Neural progenitor cell (in vitro differentiated cells): ENCODE measurements around the gene DDX10. TPM values are rescaled to one million over a fixed set of nuclear protein-coding genes. Genes with fewer than 3 reads are reported as not detected.

ENCODE experiments used
- DNase-seq: peaks from one replicate; pipeline ENCODE4 v3.0.0-alpha.2; 2016; ENCODE audit warnings: low spot score
- H2AFZ ChIP-seq: fragments of 200-600 bp; sonication (generic); replicated peaks from 2 replicates; pipeline ENCODE4 v1.6.1; 2016; ENCODE audit warnings: antibody characterized with exemption
- H3F3A ChIP-seq: fragments of 200-600 bp; sonication (generic); 2 replicates; pipeline ENCODE4 v1.6.1; 2016; ENCODE audit warnings: antibody characterized with exemption, low read depth
- H3K27ac ChIP-seq: fragments of 200-600 bp; sonication (generic); 2 replicates; pipeline ENCODE4 v1.5.1; 2016; ENCODE audit warnings: mild to moderate bottlenecking
- H3K27me3 ChIP-seq: fragments of 200-600 bp; sonication (generic); 2 replicates; pipeline ENCODE4 v1.6.1; 2016; ENCODE audit warnings: mild to moderate bottlenecking, moderate library complexity
- H3K36me3 ChIP-seq: fragments of 200-600 bp; sonication (generic); 2 replicates; pipeline ENCODE4 v1.5.1; 2016
- H3K4me1 ChIP-seq: fragments of 200-600 bp; sonication (generic); 2 replicates; pipeline ENCODE4 v1.6.1; 2016; ENCODE audit warnings: mixed run types
- H3K4me2 ChIP-seq: fragments of 200-600 bp; sonication (generic); 2 replicates; pipeline ENCODE4 v1.6.1; 2016
- H3K4me3 ChIP-seq: fragments of 200-600 bp; sonication (generic); 2 replicates; pipeline ENCODE4 v1.5.1; 2016
- H3K79me2 ChIP-seq: fragments of 200-600 bp; sonication (generic); 2 replicates; pipeline ENCODE4 v1.6.1; 2016; ENCODE audit warnings: low read depth
- H3K9ac ChIP-seq: fragments of 200-600 bp; sonication (generic); 2 replicates; pipeline ENCODE4 v1.6.1; 2016
- H3K9me3 ChIP-seq: fragments of 200-600 bp; sonication (generic); 2 replicates; pipeline ENCODE4 v1.5.1; 2016; ENCODE audit warnings: low read depth
- H4K20me1 ChIP-seq: fragments of 200-600 bp; sonication (generic); 2 replicates; pipeline ENCODE4 v1.6.1; 2016; ENCODE audit warnings: low read depth
- H3K27ac Mint-ChIP-seq: 3 replicates; pipeline ENCODE4 v1.8.0; 2021; ENCODE audit warnings: mixed read lengths
- H3K27me3 Mint-ChIP-seq: 2 replicates; pipeline ENCODE4 v1.8.0; 2022; ENCODE audit warnings: low read depth, mild to moderate bottlenecking, inconsistent platforms, moderate library complexity, mixed read lengths; ENCODE audit not compliant: insufficient read depth
- H3K36me3 Mint-ChIP-seq: 3 replicates; pipeline ENCODE4 v1.8.0; 2021; ENCODE audit warnings: mixed read lengths
- H3K4me1 Mint-ChIP-seq: 3 replicates; pipeline ENCODE4 v1.8.0; 2021; ENCODE audit warnings: mixed read lengths
- H3K4me3 Mint-ChIP-seq: 3 replicates; pipeline ENCODE4 v1.8.0; 2021; ENCODE audit warnings: mild to moderate bottlenecking, moderate library complexity, mixed read lengths
- H3K9me3 Mint-ChIP-seq: 3 replicates; pipeline ENCODE4 v1.8.0; 2020; ENCODE audit warnings: mixed read lengths
- CTCF ChIP-seq: fragments of 200-600 bp; sonication (generic); IDR thresholded peaks from 2 replicates; pipeline ENCODE4 v1.5.1; 2017; ENCODE audit warnings: antibody characterized with exemption, mild to moderate bottlenecking
- EZH2 ChIP-seq: fragments of 200-600 bp; sonication (generic); IDR thresholded peaks from 2 replicates; pipeline ENCODE4 v1.6.1; 2017; ENCODE audit warnings: antibody characterized with exemption, mild to moderate bottlenecking, moderate library complexity
- EZH2phosphoT487 ChIP-seq: fragments of 200-600 bp; sonication (generic); IDR thresholded peaks from 2 replicates; pipeline ENCODE4 v1.6.1; 2017; ENCODE audit warnings: antibody characterized with exemption
- total RNA-seq: library from RNA; depleted of rRNA; stranded (reverse); fragments of >200 nt; gene quantifications from 2 replicates; pipeline ENCODE4 v1.2.3, GENCODE V29; 2015; ENCODE audit warnings: low replicate concordance

DDX10 gene
- total RNA-seq, 1 donor from 2014 or later: 34.1 TPM

DNA sequence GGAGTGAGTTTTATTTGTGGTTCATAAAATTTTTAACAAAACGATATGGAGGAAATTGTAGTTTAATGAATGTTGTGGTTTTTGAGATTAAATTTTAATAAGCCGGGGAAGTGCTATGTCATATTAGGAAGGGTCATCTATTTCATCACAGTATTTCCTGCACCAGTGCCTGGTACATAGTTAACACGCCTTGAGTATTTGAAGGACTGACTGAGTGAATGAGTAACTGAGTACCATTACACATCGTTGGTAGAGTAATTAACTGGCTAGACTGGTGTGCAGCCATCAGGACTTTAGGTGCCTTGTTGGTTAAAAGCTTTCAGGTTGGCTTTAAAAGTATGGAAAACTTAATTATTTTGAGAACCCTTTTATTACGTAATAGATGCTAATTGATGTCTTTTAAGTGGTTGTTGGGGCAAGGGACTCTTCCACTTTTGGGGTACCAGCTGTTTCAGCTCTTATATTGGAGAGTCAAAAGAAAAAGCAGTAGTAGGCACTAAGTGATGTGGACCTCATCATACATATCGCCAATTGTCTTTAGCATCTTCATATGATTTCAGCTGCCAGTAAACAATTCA, 101.8 kb downstream of the DDX10 start:
- H3K4me1 ChIP-seq: no peaks in the 10 kb centered on the region
- no peak for TF ChIP-seq CTCF
- TF ChIP-seq EZH2phosphoT487: no peak
- TF ChIP-seq EZH2: no peak
- Mint-ChIP-seq H3K9me3 (peaks cover 10% of the 10 kb centered on the region), H3K4me3 (no peak overlapping the region), H3K27ac (no peak overlapping the region), H3K27me3 (no peaks in the 10 kb centered on the region), H3K36me3 (peaks cover 9% of the 10 kb centered on the region), H3K4me1 (no peaks in the 10 kb centered on the region)
- no peak overlapping the region for H3K4me3 ChIP-seq
- H3K27ac ChIP-seq: no peak overlapping the region
- H3K36me3 ChIP-seq: no peaks in the 10 kb centered on the region
- no peak for DNase-seq
- no peak overlapping the region for H3K4me2 ChIP-seq
- H4K20me1 ChIP-seq: no peaks in the 10 kb centered on the region
- H2AFZ ChIP-seq: no peak overlapping the region
- no peaks in the 10 kb centered on the region for H3F3A ChIP-seq
- H3K9me3 ChIP-seq: no peaks in the 10 kb centered on the region
- no peak overlapping the region for H3K9ac ChIP-seq
- no peaks in the 10 kb centered on the region for H3K27me3 ChIP-seq
- H3K79me2 ChIP-seq: peaks cover 8% of the 10 kb centered on the region

- TF ChIP-seq EZH2: no peak
- no peak for TF ChIP-seq CTCF
- TF ChIP-seq EZH2phosphoT487: no peak
- Histone ChIP-seq H3K4me3 (no peak overlapping the region), H2AFZ (no peak overlapping the region), H3K27me3 (no peaks in the 10 kb centered on the region), H4K20me1 (no peaks in the 10 kb centered on the region), H3K36me3 (no peaks in the 10 kb centered on the region), H3F3A (no peaks in the 10 kb centered on the region), H3K9ac (no peak overlapping the region), H3K4me1 (no peaks in the 10 kb centered on the region), H3K27ac (no peak overlapping the region), H3K9me3 (no peaks in the 10 kb centered on the region), H3K79me2 (peaks cover 12% of the 10 kb centered on the region), H3K4me2 (no peak overlapping the region)
- Mint-ChIP-seq H3K27me3 (no peaks in the 10 kb centered on the region), H3K9me3 (peaks cover 10% of the 10 kb centered on the region), H3K4me1 (no peaks in the 10 kb centered on the region), H3K27ac (no peak overlapping the region), H3K36me3 (peaks cover 9% of the 10 kb centered on the region), H3K4me3 (no peak overlapping the region)
- no peak for DNase-seq
Observed at GRCh38 chr11:108768370-108768769, 103.5 kb downstream of the DDX10 start.

GRCh38 chr11:108768964-108769363, 104.1 kb downstream of the DDX10 start:
- Histone ChIP-seq H3K27ac (no peak overlapping the region), H3K4me2 (no peak overlapping the region), H4K20me1 (no peaks in the 10 kb centered on the region), H3K79me2 (peaks cover 12% of the 10 kb centered on the region), H3K9me3 (no peaks in the 10 kb centered on the region), H3K4me3 (no peak overlapping the region), H2AFZ (no peak overlapping the region), H3K4me1 (no peaks in the 10 kb centered on the region), H3K27me3 (no peaks in the 10 kb centered on the region), H3K9ac (no peak overlapping the region), H3K36me3 (no peaks in the 10 kb centered on the region), H3F3A (no peaks in the 10 kb centered on the region)
- DNase-seq: no peak
- TF ChIP-seq CTCF: no peak
- no peak for TF ChIP-seq EZH2
- TF ChIP-seq EZH2phosphoT487: no peak
- peaks cover 10% of the 10 kb centered on the region for H3K9me3 Mint-ChIP-seq
- H3K27me3 Mint-ChIP-seq: no peaks in the 10 kb centered on the region
- H3K4me1 Mint-ChIP-seq: no peaks in the 10 kb centered on the region
- peaks cover 9% of the 10 kb centered on the region for H3K36me3 Mint-ChIP-seq
- H3K4me3 Mint-ChIP-seq: no peak overlapping the region
- H3K27ac Mint-ChIP-seq: no peak overlapping the region
